ENCODE results near the gene TSC22D3.

GRCh38 chrX:107713203-107713542, 62.4 kb downstream of the TSC22D3 start:
- TF ChIP-seq CTCF (conservative IDR thresholded peaks at IDR 0.05 in 1 of 2, IDR thresholded peaks at IDR 0.05 in 1 of 2; ENCODE audit: extremely low read depth in 1 of 2, insufficient read depth in 1 of 2, low read depth in 1 of 2, low read length in 2 of 2) = no peak
- TF ChIP-seq EZH2 (IDR thresholded peaks at IDR 0.05; ENCODE audit: borderline replicate concordance, low read length) = no peak
